Camera-type eye (tissue), 1 donor: ENCODE results near the gene SLC34A3. TPM values are rescaled to one million over a fixed set of nuclear protein-coding genes. Genes with fewer than 3 reads are reported as not detected.

ENCODE experiments used
- total RNA-seq: library from RNA; depleted of rRNA; stranded (reverse); fragments of >200 nt; gene quantifications from one replicate; pipeline ENCODE4 v1.2.3, GENCODE V29; 2014

SLC34A3 gene
- total RNA-seq, 1 donor from 2014 or later: not detected

Other genes starting within 250 kb of the SLC34A3 start
- 1.2 TPM for gene LCNL1, start 247.9 kb upstream of the SLC34A3 start, total RNA-seq
- gene PAXX, start 238.5 kb upstream of the SLC34A3 start, total RNA-seq: 25.7 TPM
- gene CLIC3, start 234.3 kb upstream of the SLC34A3 start, total RNA-seq: 1.1 TPM
- 49.9 TPM for gene ABCA2, start 202.7 kb upstream of the SLC34A3 start, total RNA-seq
- gene FUT7, start 198.8 kb upstream of the SLC34A3 start, total RNA-seq: not detected
- 56.4 TPM for gene NPDC1, start 184.7 kb upstream of the SLC34A3 start, total RNA-seq
- 7.0 TPM for gene ENTPD2, start 176.8 kb upstream of the SLC34A3 start, total RNA-seq
- 4.3 TPM for gene SAPCD2, start 160.3 kb upstream of the SLC34A3 start, total RNA-seq
- 8.5 TPM for gene UAP1L1, start 153.4 kb upstream of the SLC34A3 start, total RNA-seq
- 59.0 TPM for gene MAN1B1, start 143.9 kb upstream of the SLC34A3 start, total RNA-seq
- gene DPP7, start 116.2 kb upstream of the SLC34A3 start, total RNA-seq: 37.5 TPM
- gene GRIN1, start 91.7 kb upstream of the SLC34A3 start, total RNA-seq: 12.7 TPM
- gene LRRC26, start 60.9 kb upstream of the SLC34A3 start, total RNA-seq: 1.7 TPM
- gene TMEM210, start 58.8 kb upstream of the SLC34A3 start, total RNA-seq: not detected
- gene ANAPC2, start 42.3 kb upstream of the SLC34A3 start, total RNA-seq: 42.9 TPM
- 51.1 TPM for gene SSNA1, start 42.2 kb upstream of the SLC34A3 start, total RNA-seq
- 11.3 TPM for gene TPRN, start 30.2 kb upstream of the SLC34A3 start, total RNA-seq
- gene TMEM203, start 25.3 kb upstream of the SLC34A3 start, total RNA-seq: 34.2 TPM
- 10.3 TPM for gene NDOR1, start 25.2 kb upstream of the SLC34A3 start, total RNA-seq
- 2.7 TPM for gene RNF208, start 8.7 kb upstream of the SLC34A3 start, total RNA-seq
- 0.60 TPM for gene CYSRT1, start 5.7 kb upstream of the SLC34A3 start, total RNA-seq
- not detected for gene RNF224, start 3.4 kb upstream of the SLC34A3 start, total RNA-seq
- 374 TPM for gene TUBB4B, start 10.4 kb downstream of the SLC34A3 start, total RNA-seq
- gene STPG3, start 20.4 kb downstream of the SLC34A3 start, total RNA-seq: not detected
- gene NELFB, start 24.4 kb downstream of the SLC34A3 start, total RNA-seq: 39.1 TPM
- 3.7 TPM for gene TOR4A, start 46.8 kb downstream of the SLC34A3 start, total RNA-seq
- 23.3 TPM for gene NRARP, start 71.4 kb downstream of the SLC34A3 start, total RNA-seq
- gene EXD3, start 192.3 kb downstream of the SLC34A3 start, total RNA-seq: 22.0 TPM
- gene NOXA1, start 192.5 kb downstream of the SLC34A3 start, total RNA-seq: 4.2 TPM
- 0.60 TPM for gene ENTPD8, start 210.5 kb downstream of the SLC34A3 start, total RNA-seq
- gene NSMF, start 228.4 kb downstream of the SLC34A3 start, total RNA-seq: 27.7 TPM